HCT116 (cell line): ENCODE data around the gene VEPH1. TPM values are rescaled to one million over a fixed set of nuclear protein-coding genes. Genes with fewer than 3 reads are reported as not detected.

Experiments
- ATAC-seq: fragments of 200-7000 bp; cut with Tn5 transposase; 2 replicates; pipeline ENCODE4 v1.9.1; 2020; ENCODE audit warnings: mild to moderate bottlenecking, moderate library complexity
- BruUV-seq: library from RNA; stranded (reverse); fragments of 400-500 nt; replicated peaks from 2 replicates; lab custom pipeline; 2021; lab: Mats Ljungman, UMichigan
- CTCF ChIA-PET: fragments of 300-600 bp; sonication (Branson Sonifier 250); formaldehyde crosslinking; loops from one replicate; lab custom pipeline; 2021; ENCODE audit warnings: antibody characterized with exemption; lab: Charles Lee
- POLR2A ChIA-PET: fragments of 300-600, 350-600 bp; sonication (Branson Sonifier 250); formaldehyde crosslinking; loops from one replicate; lab custom pipeline; 2021; ENCODE audit warnings: antibody characterized with exemption; lab: Charles Lee
- RAD21 ChIA-PET, 2 experiments: fragments of 300-600 bp; sonication (Branson Sonifier 250); formaldehyde crosslinking; loops; one replicate each; lab custom pipeline; 2023; ENCODE audit warnings: low total read pairs in 2 of 2; ENCODE audit not compliant: uncharacterized antibody in 2 of 2, unreplicated experiment in 2 of 2, low non-redundant PET in 1 of 2; lab: Charles Lee
- DNase-seq: peaks from one replicate; pipeline ENCODE4 v3.0.0-alpha.2; 2010; ENCODE audit warnings: low read depth, low spot score
- H2AFZ ChIP-seq: fragments of 200-600 bp; shearing (Covaris generic), sonication (generic); 2 replicates; pipeline ENCODE4 v1.6.1; 2017; ENCODE audit warnings: low read depth, mixed run types, mixed read lengths, antibody characterized with exemption, low read length; ENCODE audit not compliant: poor library complexity, severe bottlenecking
- H3K27ac ChIP-seq: 2 replicates; pipeline ENCODE4 v1.5.1; 2012; ENCODE audit warnings: low read depth, low read length
- H3K27me3 ChIP-seq: fragments of 200-600 bp; sonication (generic); 2 replicates; pipeline ENCODE4 v1.6.1; 2016; ENCODE audit warnings: mixed run types, low read length, mixed read lengths; ENCODE audit not compliant: insufficient read depth
- H3K36me3 ChIP-seq, 2 experiments: fragments of 200-500 bp in 1 of 2; fragments of 200-600 bp in 1 of 2; sonication (Bioruptor generic) in 1 of 2; sonication (generic) in 1 of 2; 2 replicates each; pipeline versions ENCODE4 v1.5.1 to v1.6.1; 2014 to 2016; ENCODE audit warnings: low read length in 2 of 2, inconsistent platforms in 1 of 2, mixed read lengths in 1 of 2, mixed run types in 1 of 2; ENCODE audit not compliant: insufficient read depth in 2 of 2, control insufficient read depth in 1 of 2
- H3K4me1 ChIP-seq, 2 experiments: fragments of 200-600 bp in 1 of 2; sonication (generic) in 1 of 2; 2 replicates each; pipeline versions ENCODE4 v1.5.1 to v1.6.1; 2012 to 2017; ENCODE audit warnings: low read length in 2 of 2, inconsistent platforms in 1 of 2, mild to moderate bottlenecking in 1 of 2, mixed read lengths in 1 of 2, mixed run types in 1 of 2, moderate library complexity in 1 of 2; ENCODE audit not compliant: insufficient read depth in 2 of 2, control insufficient read depth in 1 of 2
- H3K4me2 ChIP-seq: fragments of 200-600 bp; sonication (generic); 2 replicates; pipeline ENCODE4 v1.6.1; 2017; ENCODE audit warnings: mixed run types, low read length, mixed read lengths
- H3K4me3 ChIP-seq, 2 experiments: fragments of 200-600 bp in 1 of 2; sonication (generic) in 1 of 2; replicated peaks in 1 of 2; 2 replicates each; pipeline ENCODE4 v1.5.1; 2011 to 2016; ENCODE audit warnings: low read length in 2 of 2, control low read depth in 1 of 2, low read depth in 1 of 2, mild to moderate bottlenecking in 1 of 2, mixed read lengths in 1 of 2, mixed run types in 1 of 2
- H3K79me2 ChIP-seq: fragments of 200-600 bp; sonication (generic); 2 replicates; pipeline ENCODE4 v1.6.1; 2017; ENCODE audit warnings: mild to moderate bottlenecking, mixed run types, low read length, moderate library complexity, mixed read lengths; ENCODE audit not compliant: insufficient read depth
- H3K9ac ChIP-seq: fragments of 200-600 bp; sonication (generic); 2 replicates; pipeline ENCODE4 v1.6.1; 2016; ENCODE audit warnings: low read length, mixed read lengths
- H3K9me2 ChIP-seq: fragments of 200-600 bp; sonication (generic), shearing (Covaris generic); 2 replicates; pipeline ENCODE4 v1.6.1; 2017; ENCODE audit warnings: mixed run types, mild to moderate bottlenecking, moderate library complexity; ENCODE audit not compliant: insufficient read depth
- H3K9me3 ChIP-seq, 2 experiments: fragments of 200-500 bp in 1 of 2; fragments of 200-600 bp in 1 of 2; sonication (Bioruptor generic) in 1 of 2; sonication (generic) in 1 of 2; 2 replicates each; pipeline ENCODE4 v1.6.1; 2014 to 2017; ENCODE audit warnings: low read length in 2 of 2, mixed read lengths in 2 of 2, inconsistent platforms in 1 of 2, low read depth in 1 of 2, mild to moderate bottlenecking in 1 of 2, mixed run types in 1 of 2, moderate library complexity in 1 of 2; ENCODE audit not compliant: control insufficient read depth in 1 of 2, insufficient read depth in 1 of 2
- H4K20me1 ChIP-seq: fragments of 200-600 bp; sonication (generic), shearing (Covaris generic); 2 replicates; pipeline ENCODE4 v1.6.1; 2017; ENCODE audit warnings: mixed run types, mild to moderate bottlenecking, moderate library complexity; ENCODE audit not compliant: insufficient read depth
- CBX3 ChIP-seq: IDR thresholded peaks from 2 replicates; pipeline ENCODE4 v1.6.1; 2012; ENCODE audit warnings: low read depth
- CTCF ChIP-seq, 3 experiments: fragments of 200-600 bp in 1 of 3; sonication (generic) in 1 of 3; IDR thresholded peaks in 2 of 3; conservative IDR thresholded peaks in 1 of 3; 2 replicates each; pipeline ENCODE4 v1.5.1; 2012 to 2017; ENCODE audit warnings: low read depth in 2 of 3, low read length in 2 of 3, antibody characterized with exemption in 1 of 3, borderline replicate concordance in 1 of 3, control low read depth in 1 of 3, mild to moderate bottlenecking in 1 of 3, mixed read lengths in 1 of 3, mixed run types in 1 of 3, moderate library complexity in 1 of 3; ENCODE audit not compliant: insufficient read depth in 1 of 3
- EGR1 ChIP-seq: IDR thresholded peaks from 2 replicates; pipeline ENCODE4 v1.6.1; 2012; ENCODE audit warnings: low read depth
- ELF1 ChIP-seq: IDR thresholded peaks from 2 replicates; pipeline ENCODE4 v1.6.1; 2012; ENCODE audit warnings: low read depth, borderline replicate concordance
- FOSL1 ChIP-seq: IDR thresholded peaks from 2 replicates; pipeline ENCODE4 v1.6.1; 2012; ENCODE audit warnings: low read depth
- JUND ChIP-seq: IDR thresholded peaks from 2 replicates; pipeline ENCODE4 v1.6.1; 2012
- MAX ChIP-seq: IDR thresholded peaks from 2 replicates; pipeline ENCODE4 v1.6.1; 2012
- POLR2A ChIP-seq: IDR thresholded peaks from 2 replicates; pipeline ENCODE4 v1.7.0; 2011; ENCODE audit warnings: borderline replicate concordance; ENCODE audit not compliant: insufficient read depth, insufficient read length; ENCODE audit errors: extremely low read depth
- POLR2AphosphoS5 ChIP-seq: IDR thresholded peaks from 2 replicates; pipeline ENCODE4 v1.6.1; 2011; ENCODE audit warnings: mild to moderate bottlenecking, low read depth, low read length, moderate library complexity
- RAD21 ChIP-seq: IDR thresholded peaks from 2 replicates; pipeline ENCODE4 v1.6.1; 2012; ENCODE audit warnings: low read depth, mild to moderate bottlenecking
- REST ChIP-seq: IDR thresholded peaks from 2 replicates; pipeline ENCODE4 v1.6.1; 2012; ENCODE audit warnings: low read depth
- SIN3A ChIP-seq: IDR thresholded peaks from 2 replicates; pipeline ENCODE4 v1.6.1; 2012; ENCODE audit warnings: low read depth
- ZFX ChIP-seq: fragments of 450-650 bp; IDR thresholded peaks from 2 replicates; pipeline ENCODE4 v1.6.1; 2017
- intact Hi-C: fragments of 100-400 bp; cut with micrococcal nuclease; formaldehyde crosslinking; loops from 2 replicates; pipeline ENCODE4 v1.10.0; 2022
- total RNA-seq: library from RNA; stranded (reverse); gene quantifications from one replicate; pipeline ENCODE4 v1.2.1, GENCODE V29; 2021; ENCODE audit not compliant: unreplicated experiment

VEPH1 gene
- total RNA-seq, 1 experiment from 2014 or later = 4.9 TPM

GRCh38 chr3:157410945-157411344 is 92.3 kb downstream of the VEPH1 start:
- TF ChIP-seq FOSL1 (no peak), ZFX (no peak), SIN3A (no peak), MAX (no peak), RAD21 (no peak), EGR1 (no peak), REST (no peak), CTCF (IDR thresholded peaks at IDR 0.05 in 2 of 3, conservative IDR thresholded peaks at IDR 0.05 in 1 of 3; ENCODE audit: borderline replicate concordance in 1 of 3, insufficient read depth in 1 of 3, low read depth in 2 of 3, low read length in 2 of 3) (no peak), CBX3 (no peak), ELF1 (no peak), POLR2AphosphoS5 (no peak), POLR2A (no peak), JUND (no peak)
- TF ChIP-seq, all 23 proteins: peak for 0
- RAD21 ChIA-PET = no interaction called here
- ATAC-seq (no peak), DNase-seq (no peak)
- no peaks in the 10 kb centered on the region for H4K20me1 ChIP-seq
- H3K4me1 ChIP-seq = no peaks in the 10 kb centered on the region
- no peak overlapping the region for H3K27ac ChIP-seq
- no peaks in the 10 kb centered on the region for H3K9me3 ChIP-seq
- no TSS peak for BruUV-seq
- POLR2A ChIA-PET = no interaction called here
- no peak overlapping the region for H3K9ac ChIP-seq
- CTCF ChIA-PET = no interaction called here
- H3K4me3 ChIP-seq = no peak overlapping the region
- no peaks in the 10 kb centered on the region for H3K27me3 ChIP-seq
- H2AFZ ChIP-seq = no peak overlapping the region
- no peaks in the 10 kb centered on the region for H3K9me2 ChIP-seq
- H3K4me2 ChIP-seq = no peak overlapping the region
- no peaks in the 10 kb centered on the region for H3K79me2 ChIP-seq
- intact Hi-C loops = no loop called here
- H3K36me3 ChIP-seq = no peaks in the 10 kb centered on the region
